ENCODE results near the gene TSEN2.

DNA sequence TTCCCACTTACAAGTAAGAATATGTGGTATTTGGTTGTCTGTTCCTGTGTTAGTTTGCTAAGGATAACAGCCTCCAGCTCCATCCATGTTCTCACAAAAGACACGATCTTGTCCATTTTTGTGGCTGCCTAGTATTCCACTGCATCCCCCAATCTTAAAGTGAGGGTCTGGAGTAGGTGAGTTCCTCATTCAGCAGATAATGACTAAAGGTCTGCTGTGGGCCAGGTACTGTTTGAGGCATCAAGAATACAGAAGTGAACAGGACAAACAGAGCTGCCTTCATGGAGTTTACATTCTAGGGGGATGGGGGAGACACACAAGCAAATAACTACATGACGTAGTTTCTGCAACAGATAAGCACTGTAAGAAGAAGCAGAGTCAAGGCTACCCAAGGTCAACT is 36.7 kb downstream of the TSEN2 start:
- TF ChIP-seq, protein P1, sequence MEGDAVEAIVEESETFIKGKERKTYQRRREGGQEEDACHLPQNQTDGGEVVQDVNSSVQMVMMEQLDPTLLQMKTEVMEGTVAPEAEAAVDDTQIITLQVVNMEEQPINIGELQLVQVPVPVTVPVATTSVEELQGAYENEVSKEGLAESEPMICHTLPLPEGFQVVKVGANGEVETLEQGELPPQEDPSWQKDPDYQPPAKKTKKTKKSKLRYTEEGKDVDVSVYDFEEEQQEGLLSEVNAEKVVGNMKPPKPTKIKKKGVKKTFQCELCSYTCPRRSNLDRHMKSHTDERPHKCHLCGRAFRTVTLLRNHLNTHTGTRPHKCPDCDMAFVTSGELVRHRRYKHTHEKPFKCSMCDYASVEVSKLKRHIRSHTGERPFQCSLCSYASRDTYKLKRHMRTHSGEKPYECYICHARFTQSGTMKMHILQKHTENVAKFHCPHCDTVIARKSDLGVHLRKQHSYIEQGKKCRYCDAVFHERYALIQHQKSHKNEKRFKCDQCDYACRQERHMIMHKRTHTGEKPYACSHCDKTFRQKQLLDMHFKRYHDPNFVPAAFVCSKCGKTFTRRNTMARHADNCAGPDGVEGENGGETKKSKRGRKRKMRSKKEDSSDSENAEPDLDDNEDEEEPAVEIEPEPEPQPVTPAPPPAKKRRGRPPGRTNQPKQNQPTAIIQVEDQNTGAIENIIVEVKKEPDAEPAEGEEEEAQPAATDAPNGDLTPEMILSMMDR (IDR thresholded peaks at IDR 0.05): no peak
- TF ChIP-seq EZH2 (IDR thresholded peaks at IDR 0.05): no peak
- no peak for TF ChIP-seq EZH2phosphoT487 (IDR thresholded peaks at IDR 0.05)
